K562 (cell line): ENCODE measurements around the gene TMOD2.

ENCODE experiments used
- E2F4 ChIP-seq: sonication (generic); formaldehyde crosslinking; IDR thresholded peaks from 2 replicates; pipeline ENCODE4 v1.8.0; 2022; ENCODE audit warnings: mild to moderate bottlenecking, low read depth, missing genetic modification reagents
- EP300 ChIP-seq: IDR thresholded peaks from 2 replicates; pipeline ENCODE4 v1.6.1; 2012; ENCODE audit warnings: low read length, improper control_type of control experiment
- MAX ChIP-seq: sonication (generic); formaldehyde crosslinking; IDR thresholded peaks from 2 replicates; pipeline ENCODE4 v1.9.0; 2022; ENCODE audit warnings: mild to moderate bottlenecking, missing genetic modification reagents
- NBN ChIP-seq: fragments of 450-650 bp; IDR thresholded peaks from 2 replicates; pipeline ENCODE4 v1.6.1; 2016; ENCODE audit warnings: low read depth, mild to moderate bottlenecking
- TCF7L2 ChIP-seq: fragments of 150-350 bp; IDR thresholded peaks from 2 replicates; pipeline ENCODE4 v1.6.1; 2016; ENCODE audit warnings: low read depth, mild to moderate bottlenecking, low read length, moderate library complexity

- no peak for TF ChIP-seq NBN
- no peak for TF ChIP-seq MAX (CRISPR knock-in tag)
- no peak for TF ChIP-seq TCF7L2
- no peak for TF ChIP-seq E2F4
- TF ChIP-seq EP300: no peak
Measured at GRCh38 chr15:51766341-51766740, 14.9 kb downstream of the TMOD2 start.
